SK-MEL-5 (cell line): Measurements from ENCODE around the gene CTSO. TPM values are rescaled to one million over a fixed set of nuclear protein-coding genes. Genes with fewer than 3 reads are reported as not detected.

ENCODE experiments used
- DNase-seq: peaks from one replicate; pipeline ENCODE4 v3.0.0-alpha.2; 2016; ENCODE audit warnings: low read depth, low spot score
- in situ Hi-C: cut with HindIII; loops from 2 replicates; pipeline ENCODE4 v1.10.0; 2016; ENCODE audit warnings: low sequenced_read_pairs, high pct_unique_total_duplicates, low pct_unique_long_range_greater_than_20kb
- total RNA-seq: library from RNA; depleted of rRNA; stranded (reverse); fragments of >200 nt; shearing (Covaris generic); gene quantifications from 2 replicates; pipeline ENCODE4 v1.2.3, GENCODE V29; 2014; rRNA removed

Gene CTSO
- total RNA-seq, 1 experiment from 2014 or later, result 2.0 TPM

DNA sequence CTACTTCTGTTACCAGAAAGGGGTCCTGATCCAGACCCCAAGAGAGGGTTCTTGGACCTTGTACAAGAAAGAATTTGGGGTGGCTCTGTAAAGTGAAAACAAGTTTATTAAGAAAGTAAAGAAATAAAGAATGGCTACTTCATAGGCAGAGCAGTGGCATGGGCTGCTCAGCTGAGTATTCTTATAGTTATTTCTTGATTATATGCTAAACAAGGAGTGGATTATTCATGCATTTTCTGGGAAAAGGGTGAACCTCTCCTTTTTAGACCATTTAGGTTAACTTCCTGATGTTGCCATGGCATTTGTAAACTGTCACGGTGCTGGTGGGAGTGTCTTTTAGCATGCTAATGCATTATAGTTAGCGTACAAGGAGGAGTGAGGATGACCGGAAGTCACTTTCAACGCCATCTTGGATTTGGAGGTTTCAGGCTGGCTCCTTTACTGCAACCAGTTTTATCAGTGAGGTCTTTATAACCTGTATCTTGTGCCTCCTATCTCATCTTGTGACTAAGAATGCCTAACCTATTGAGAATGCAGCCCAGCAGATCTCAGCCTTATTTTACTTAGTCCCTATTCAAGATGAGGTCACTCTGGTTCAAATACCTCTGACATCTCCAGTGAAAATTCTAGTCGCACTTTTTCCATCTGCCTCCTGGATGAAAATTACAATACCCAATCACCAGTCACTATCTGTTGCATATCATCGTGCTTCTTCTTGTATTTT is 65.7 kb downstream of the CTSO start:
- in situ Hi-C loops, result no loop called here
- no peak for DNase-seq

- DNase-seq, result no peak
- in situ Hi-C loops, result no loop called here
These were observed 66.6 kb downstream of the CTSO start for GRCh38 chr4:155887045-155887444.

DNA sequence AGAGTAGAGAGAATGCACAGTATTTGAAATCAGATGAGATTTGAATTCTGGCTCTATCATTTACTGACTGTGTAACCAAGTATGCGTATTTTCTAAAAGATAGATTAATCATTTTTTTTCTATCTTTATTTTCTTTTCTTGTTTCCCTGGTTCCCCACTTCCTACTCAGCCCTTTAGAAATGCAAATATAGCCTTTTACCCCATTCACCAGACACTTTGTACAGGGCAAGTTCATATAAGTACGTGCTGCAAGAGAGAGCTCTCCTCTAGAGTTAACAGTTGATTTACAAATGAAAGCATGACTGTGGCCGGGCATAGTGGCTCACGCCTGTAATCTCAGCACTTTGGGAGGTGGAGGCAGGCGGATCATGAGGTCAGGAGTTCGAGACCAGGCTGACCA is 68.0 kb downstream of the CTSO start:
- in situ Hi-C loops, result no loop called here
- DNase-seq, result no peak

DNA sequence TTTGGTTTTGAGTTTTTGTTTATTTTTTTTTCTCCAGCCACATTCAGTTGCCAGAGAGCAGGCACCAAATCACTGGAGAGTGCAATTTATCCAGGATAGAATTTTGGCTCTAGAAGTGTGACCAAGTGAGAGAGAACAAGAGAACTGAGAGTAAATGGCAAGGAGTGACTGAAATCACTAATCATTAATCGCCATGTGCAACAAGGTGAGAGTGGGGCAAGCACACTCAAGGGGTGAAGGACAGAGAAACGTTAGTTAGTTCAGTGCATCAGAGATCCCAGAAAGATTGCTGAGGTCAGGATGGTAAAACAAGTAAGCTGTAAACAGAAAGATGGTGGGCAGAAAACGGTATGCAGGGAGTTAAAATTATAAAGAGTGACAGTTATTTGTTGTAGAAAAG is 69.8 kb downstream of the CTSO start:
- no peak for DNase-seq
- in situ Hi-C loops, result no loop called here

- in situ Hi-C loops, result no loop called here
- DNase-seq, result no peak
These were observed 72.1 kb downstream of the CTSO start for GRCh38 chr4:155881555-155881954.

GRCh38 chr4:155879767-155880166 is 73.9 kb downstream of the CTSO start:
- in situ Hi-C loops, result no loop called here

GRCh38 chr4:155878611-155879010 is 75.1 kb downstream of the CTSO start:
- in situ Hi-C loops, result no loop called here
- DNase-seq, result no peak

More at GRCh38 chr4:155879767-155880166, 73.9 kb downstream of the CTSO start:
- DNase-seq, result no peak

DNA sequence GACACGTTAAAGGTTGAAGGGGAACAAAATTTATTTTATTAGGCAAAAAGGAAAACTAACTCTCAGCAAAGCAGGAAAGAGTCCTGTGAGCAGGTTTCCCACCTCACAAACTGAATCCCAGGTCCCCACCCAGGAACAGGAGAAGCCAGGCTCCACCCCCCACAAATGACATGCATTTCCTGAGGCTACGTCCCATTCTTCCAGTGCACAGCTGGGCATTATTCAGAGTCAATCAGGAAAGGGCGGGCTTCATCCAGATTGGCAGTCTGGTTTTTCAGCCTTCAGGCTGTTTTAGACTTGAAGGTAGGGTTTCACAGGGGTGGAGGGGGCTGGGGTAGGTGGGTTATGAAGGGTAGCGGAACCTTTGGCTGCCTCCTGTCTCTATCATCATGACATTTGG is 75.7 kb downstream of the CTSO start:
- in situ Hi-C loops, result no loop called here
- no peak for DNase-seq

DNA sequence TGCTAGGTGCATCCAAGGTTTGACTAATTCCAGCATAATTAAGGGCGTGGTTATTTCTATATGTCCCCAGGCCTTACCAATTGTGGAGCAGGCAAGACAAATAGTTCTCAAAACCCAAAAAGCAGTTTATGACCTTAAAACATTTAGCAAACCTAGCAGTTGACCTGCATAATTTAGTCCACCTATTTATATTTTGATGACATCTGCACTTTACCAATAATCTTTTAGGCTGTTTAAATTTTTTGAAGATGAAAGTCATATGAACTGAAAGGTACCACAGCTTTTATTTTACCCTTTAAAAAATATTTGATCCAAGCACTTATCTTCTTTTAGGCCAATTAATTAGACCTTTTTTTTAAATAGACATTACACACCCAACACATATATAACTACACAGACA is 77.8 kb downstream of the CTSO start:
- in situ Hi-C loops, result no loop called here
- no peak for DNase-seq

Other genes starting within 250 kb of the CTSO start
- 0.18 and 0.69 TPM in 2 replicates for gene GUCY1B1, start 194.8 kb downstream of the CTSO start, total RNA-seq
- gene ASIC5, start 87.6 kb downstream of the CTSO start, total RNA-seq, result not detected in 2 replicates
- 0.29 and 0.45 TPM in 2 replicates for gene TDO2, start 50.2 kb downstream of the CTSO start, total RNA-seq